A549 treated with GW870086 at 1 μM for 4 hours (cell line): ENCODE data around the gene FSIP2. TPM values are rescaled to one million over a fixed set of nuclear protein-coding genes. Genes with fewer than 3 reads are reported as not detected.

Experiments
- total RNA-seq: library from RNA; stranded (reverse); fragments of 200-300 nt; extraction: Qiagen RNA extraction; gene quantifications from 5 replicates; pipeline ENCODE4 v1.2.3, GENCODE V29; 2022; ENCODE audit warnings: low read depth

The FSIP2 gene
- not detected in 5 replicates for total RNA-seq

GRCh38 chr2:185738679-185739472 is at the start of gene FSIP2:
TSS of gene FSIP2 (plus strand) at chr2:185738804. CDS start at chr2:185738895, 91 bp downstream.

